ENCODE results near the gene IQCB1.
"Not testable (repeated sequence)": the region's sequence is repeated elsewhere in the genome, so short reads cannot be mapped to it uniquely, and the experiment has no call there.

Gene IQCB1

GRCh38 chr3:121786485-121786884 lies 48.4 kb downstream of the IQCB1 start:
- TF ChIP-seq CTCF (IDR thresholded peaks at IDR 0.05; ENCODE audit: extremely low read depth, missing control alignments), result no peak
- DNase-seq (ENCODE audit: low spot score), result no peak

GRCh38 chr3:121782784-121783183 lies 52.1 kb downstream of the IQCB1 start:
- DNase-seq (ENCODE audit: low spot score), result not testable (repeated sequence)

GRCh38 chr3:121781611-121782010 lies 53.2 kb downstream of the IQCB1 start:
- no peak for TF ChIP-seq CTCF (IDR thresholded peaks at IDR 0.05; ENCODE audit: extremely low read depth, missing control alignments)
- no peak for DNase-seq (ENCODE audit: low spot score)

GRCh38 chr3:121775095-121775494 lies 59.8 kb downstream of the IQCB1 start:
- DNase-seq (ENCODE audit: low spot score), result not testable (repeated sequence)

GRCh38 chr3:121769246-121769645 lies 65.6 kb downstream of the IQCB1 start:
- no peak for DNase-seq (ENCODE audit: low spot score)
- TF ChIP-seq CTCF (IDR thresholded peaks at IDR 0.05; ENCODE audit: extremely low read depth, missing control alignments), result no peak

- no peak for TF ChIP-seq CTCF (IDR thresholded peaks at IDR 0.05; ENCODE audit: extremely low read depth, missing control alignments)
- no peak for DNase-seq (ENCODE audit: low spot score)
Observed at GRCh38 chr3:121768452-121768851, 66.4 kb downstream of the IQCB1 start.

- no peak for TF ChIP-seq CTCF (IDR thresholded peaks at IDR 0.05; ENCODE audit: extremely low read depth, missing control alignments)
- DNase-seq (ENCODE audit: low spot score), result no peak
Observed at GRCh38 chr3:121759541-121760202, 75.2 kb downstream of the IQCB1 start.

GRCh38 chr3:121758727-121759450 lies 76.0 kb downstream of the IQCB1 start:
- no peak for TF ChIP-seq CTCF (IDR thresholded peaks at IDR 0.05; ENCODE audit: extremely low read depth, missing control alignments)
- no peak for DNase-seq (ENCODE audit: low spot score)
